GM13977 (cell line): ENCODE measurements around the gene C10orf105.

Source experiments
- DNase-seq: peaks from one replicate; pipeline ENCODE4 v3.0.0; 2012; ENCODE audit warnings: low spot score
- in situ Hi-C: fragments of 300-500 bp; cut with MboI; formaldehyde crosslinking; loops from one replicate; pipeline ENCODE4 v1.12.0; 2022; ENCODE audit warnings: low sequenced_read_pairs, low pct_unique_long_range_greater_than_20kb, mixed read lengths, inconsistent platforms; ENCODE audit not compliant: unreplicated experiment
- TF ChIP-seq, protein P1 (sequence below): IDR thresholded peaks from 2 replicates; pipeline ENCODE4 v1.5.1; 2012; ENCODE audit warnings: mild to moderate bottlenecking, control low read depth; ENCODE audit not compliant: insufficient read depth; ENCODE audit errors: extremely low read depth, missing control alignments

Gene C10orf105

DNA sequence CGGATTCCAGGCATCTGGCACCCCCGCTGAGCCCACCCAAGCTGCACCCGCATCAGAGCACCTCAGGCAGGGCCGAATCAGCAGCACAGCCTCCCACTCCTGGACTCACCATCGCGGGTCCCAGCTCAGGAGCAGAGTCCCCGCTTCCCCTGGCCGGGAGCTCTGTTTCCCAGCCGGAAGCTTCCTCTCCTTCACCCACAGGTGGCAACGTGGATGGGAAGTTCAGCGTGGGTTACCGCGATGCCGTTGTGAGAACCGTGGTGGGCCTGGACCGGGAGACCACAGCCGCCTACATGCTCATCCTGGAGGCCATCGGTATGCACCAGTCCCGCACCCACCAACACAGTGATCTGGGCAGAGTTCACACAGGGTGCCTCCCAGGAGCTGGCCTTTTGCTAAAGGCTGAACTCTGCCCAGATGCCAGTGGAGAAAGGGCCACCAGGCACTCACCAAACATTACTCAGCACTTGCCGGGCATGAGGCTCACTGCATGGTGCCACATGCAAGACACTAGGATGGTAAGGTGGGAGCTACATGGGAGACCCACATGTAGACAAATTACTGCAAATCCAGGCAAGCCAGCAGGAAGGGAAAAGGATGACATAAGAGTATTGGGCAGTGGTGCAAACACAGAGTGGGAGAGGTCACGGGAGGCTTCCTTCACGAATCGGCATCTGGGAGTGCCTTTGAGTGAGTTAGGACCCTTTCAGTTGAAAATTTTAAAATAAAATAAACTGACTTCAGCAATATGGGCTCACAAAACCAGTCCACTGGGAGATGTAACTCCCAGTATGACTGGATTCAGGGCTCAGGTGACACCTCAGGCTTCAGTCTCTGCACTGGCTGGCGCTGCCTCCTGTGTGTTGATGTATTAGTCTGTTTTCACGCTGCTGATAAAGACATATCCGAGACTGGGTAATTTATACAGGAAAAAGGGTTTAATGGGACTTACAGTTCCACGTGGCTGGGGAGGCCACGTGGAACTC, 10.4 kb downstream of the C10orf105 start:
- in situ Hi-C loops, result loop anchor here (10.0 kb wide), 1 partner anchor 324 kb away; no protein-coding TSS in a partner anchor
- no peak for DNase-seq
- TF ChIP-seq, protein P1, sequence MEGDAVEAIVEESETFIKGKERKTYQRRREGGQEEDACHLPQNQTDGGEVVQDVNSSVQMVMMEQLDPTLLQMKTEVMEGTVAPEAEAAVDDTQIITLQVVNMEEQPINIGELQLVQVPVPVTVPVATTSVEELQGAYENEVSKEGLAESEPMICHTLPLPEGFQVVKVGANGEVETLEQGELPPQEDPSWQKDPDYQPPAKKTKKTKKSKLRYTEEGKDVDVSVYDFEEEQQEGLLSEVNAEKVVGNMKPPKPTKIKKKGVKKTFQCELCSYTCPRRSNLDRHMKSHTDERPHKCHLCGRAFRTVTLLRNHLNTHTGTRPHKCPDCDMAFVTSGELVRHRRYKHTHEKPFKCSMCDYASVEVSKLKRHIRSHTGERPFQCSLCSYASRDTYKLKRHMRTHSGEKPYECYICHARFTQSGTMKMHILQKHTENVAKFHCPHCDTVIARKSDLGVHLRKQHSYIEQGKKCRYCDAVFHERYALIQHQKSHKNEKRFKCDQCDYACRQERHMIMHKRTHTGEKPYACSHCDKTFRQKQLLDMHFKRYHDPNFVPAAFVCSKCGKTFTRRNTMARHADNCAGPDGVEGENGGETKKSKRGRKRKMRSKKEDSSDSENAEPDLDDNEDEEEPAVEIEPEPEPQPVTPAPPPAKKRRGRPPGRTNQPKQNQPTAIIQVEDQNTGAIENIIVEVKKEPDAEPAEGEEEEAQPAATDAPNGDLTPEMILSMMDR, result no peak

DNA sequence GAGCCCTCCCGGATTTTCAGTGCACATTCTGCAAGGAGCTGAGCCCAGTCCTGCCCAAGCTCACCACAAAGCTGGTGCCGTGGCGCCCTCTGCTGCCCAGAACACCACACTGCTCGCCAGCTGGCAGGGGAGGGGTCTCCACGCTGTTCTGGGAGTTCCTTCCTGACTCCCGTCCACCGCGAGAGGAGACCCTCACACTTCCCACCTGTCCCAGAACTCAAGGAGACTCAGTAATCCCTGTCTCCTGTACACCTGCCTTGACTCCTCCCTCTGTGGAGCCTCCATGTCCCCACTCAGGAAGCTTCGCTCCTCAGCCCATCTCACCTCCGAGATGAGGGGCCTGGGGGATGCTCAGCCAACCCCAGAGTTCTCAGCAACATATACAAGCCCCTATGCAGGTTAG, 11.3 kb downstream of the C10orf105 start:
- DNase-seq, result peak; percentile 82
- TF ChIP-seq, protein P1, result peak; percentile 96
- in situ Hi-C loops, result loop anchor here (10.0 kb wide), 1 partner anchor 324 kb away; no protein-coding TSS in a partner anchor

DNA sequence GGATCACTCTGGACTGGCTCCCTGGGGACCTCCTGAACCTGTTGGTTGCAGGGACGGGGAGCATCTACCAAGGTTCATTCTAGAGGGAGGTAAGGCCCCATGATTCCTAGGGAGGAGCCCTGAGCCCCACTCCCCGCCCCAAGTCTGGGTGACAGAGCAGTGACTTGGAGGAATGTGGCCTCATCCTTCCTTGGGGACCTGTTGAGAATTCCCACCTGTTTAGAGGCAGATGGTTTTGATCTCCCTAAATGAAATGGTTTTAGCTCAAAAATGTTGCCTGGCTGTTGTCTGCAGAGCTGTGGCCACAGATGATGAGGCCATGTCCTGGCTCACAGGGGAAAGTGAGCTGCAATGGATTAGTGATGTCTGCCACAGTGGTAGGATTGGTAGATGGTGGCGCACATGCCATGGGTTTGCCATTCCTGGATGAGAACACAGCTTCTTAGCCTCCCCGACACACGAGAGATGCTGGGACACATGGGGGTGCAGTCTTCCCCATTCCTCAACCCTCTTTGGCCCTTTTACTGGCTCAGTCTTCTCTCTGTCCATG, 12.3 kb downstream of the C10orf105 start:
- in situ Hi-C loops, result loop anchor here (10.0 kb wide), 1 partner anchor 323 kb away; no protein-coding TSS in a partner anchor
- no peak for DNase-seq
- TF ChIP-seq, protein P1, result no peak

DNA sequence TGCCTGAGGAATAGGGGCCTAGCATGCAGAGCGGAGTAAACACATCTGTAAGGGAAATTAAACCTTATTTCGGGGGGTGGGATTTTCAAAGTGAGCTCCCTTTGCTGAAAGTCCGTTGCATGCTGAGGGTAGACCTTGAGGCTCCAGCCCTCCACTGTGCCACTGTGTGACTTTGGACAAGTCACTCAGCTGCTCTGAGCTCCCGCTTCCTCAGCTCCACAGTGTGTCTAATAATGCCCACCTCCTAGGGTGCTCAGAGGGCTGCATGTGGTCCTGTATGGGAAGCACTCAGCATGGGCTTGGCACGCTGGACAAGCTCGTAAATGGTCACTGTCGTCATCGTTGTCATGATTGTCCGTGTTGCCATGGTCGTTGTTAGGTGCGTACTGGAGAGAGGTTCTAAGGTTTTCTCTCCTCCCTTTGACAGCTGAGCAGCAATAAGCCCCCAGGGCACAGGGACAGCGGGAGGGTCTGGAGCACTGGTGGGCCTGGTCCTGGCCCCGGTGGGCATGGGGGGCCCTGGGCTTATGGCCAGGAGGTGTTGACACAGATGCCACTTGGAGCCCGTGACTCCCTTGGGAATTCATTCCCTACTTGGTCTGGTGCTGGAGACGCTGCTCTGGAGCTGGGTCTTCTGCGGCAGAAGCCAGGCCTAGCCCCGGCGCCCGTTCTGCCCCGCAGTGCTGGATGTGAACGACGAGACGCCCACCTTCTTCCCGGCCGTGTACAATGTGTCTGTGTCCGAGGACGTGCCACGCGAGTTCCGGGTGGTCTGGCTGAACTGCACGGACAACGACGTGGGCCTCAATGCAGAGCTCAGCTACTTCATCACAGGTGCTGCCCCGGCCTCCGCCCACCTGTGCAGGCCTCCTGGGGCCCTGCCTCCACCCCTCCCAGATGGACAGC, 13.1 kb downstream of the C10orf105 start:
- TF ChIP-seq, protein P1, result no peak
- in situ Hi-C loops, result loop anchor here (10.0 kb wide), 1 partner anchor 322 kb away; no protein-coding TSS in a partner anchor
- DNase-seq, result no peak

DNA sequence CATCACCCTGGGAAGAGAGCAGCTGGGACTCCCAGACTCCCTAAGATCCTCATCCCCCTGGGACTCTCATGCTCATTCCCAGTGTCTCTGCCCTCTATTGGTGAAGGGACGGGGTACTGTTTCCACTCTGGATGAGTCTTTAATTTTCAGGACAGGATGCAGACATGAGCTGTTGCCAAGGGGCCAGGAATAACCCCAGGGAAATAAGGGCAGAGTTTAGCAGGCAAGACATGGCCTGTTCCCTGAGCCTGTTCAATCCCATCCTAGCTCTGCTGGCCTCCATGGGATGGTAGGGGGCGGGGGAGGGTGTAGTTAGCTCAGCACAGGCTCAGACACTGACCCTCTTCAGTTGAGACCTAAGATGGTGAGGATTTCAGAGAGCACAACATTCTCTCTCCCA, 14.0 kb downstream of the C10orf105 start:
- TF ChIP-seq, protein P1, result no peak
- in situ Hi-C loops, result loop anchor here (10.0 kb wide), 1 partner anchor 321 kb away; no protein-coding TSS in a partner anchor
- no peak for DNase-seq

DNA sequence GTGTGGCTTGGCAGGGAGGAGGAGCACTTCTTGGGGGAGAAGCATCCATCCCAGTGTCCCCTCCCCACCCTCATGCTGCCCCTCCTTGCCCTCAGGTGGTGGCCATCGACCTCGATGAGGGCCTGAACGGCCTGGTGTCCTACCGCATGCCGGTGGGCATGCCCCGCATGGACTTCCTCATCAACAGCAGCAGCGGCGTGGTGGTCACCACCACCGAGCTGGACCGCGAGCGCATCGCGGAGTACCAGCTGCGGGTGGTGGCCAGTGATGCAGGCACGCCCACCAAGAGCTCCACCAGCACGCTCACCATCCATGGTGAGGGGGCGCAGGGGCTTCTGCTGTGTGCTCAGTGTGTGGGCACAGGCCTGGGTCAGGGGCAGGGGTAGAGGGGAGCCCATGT, 14.8 kb downstream of the C10orf105 start:
- in situ Hi-C loops, result loop anchor here (10.0 kb wide), 1 partner anchor 320 kb away; no protein-coding TSS in a partner anchor
- TF ChIP-seq, protein P1, result no peak
- DNase-seq, result no peak
